Measurements from ENCODE around the gene FREY1.

- TF ChIP-seq REST (IDR thresholded peaks at IDR 0.05; ENCODE audit: insufficient read depth in 1 of 2, low read depth in 2 of 2, low read length in 2 of 2): no peak
- TF ChIP-seq TAF1 (IDR thresholded peaks at IDR 0.05; ENCODE audit: borderline replicate concordance, insufficient read depth, low read length): no peak
Measured at GRCh38 chr11:45933846-45934579, 26.9 kb upstream of the FREY1 start.
